ENCODE results near the gene ZNF275.

The ZNF275 gene

DNA sequence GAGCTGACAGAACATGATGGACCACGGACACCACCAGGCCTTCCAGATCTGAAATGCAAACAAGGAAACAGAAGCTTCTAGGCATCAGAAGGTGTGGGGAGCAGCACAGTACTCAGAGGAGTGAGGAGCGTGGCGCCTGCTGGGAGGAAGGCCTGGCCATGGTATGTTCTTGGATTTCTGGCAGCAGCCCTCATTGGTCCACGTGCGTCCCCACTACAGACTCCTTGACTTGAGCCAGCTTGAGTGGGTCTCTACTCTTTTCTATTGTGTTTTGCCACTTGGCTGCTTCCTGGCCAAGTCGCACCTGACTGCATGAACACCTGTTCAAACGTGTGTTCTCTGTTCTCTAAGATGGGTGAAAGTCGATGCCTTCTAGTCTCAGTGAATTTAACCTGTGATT lies 18.0 kb downstream of the ZNF275 start:
- H3K36me3 ChIP-seq: peaks cover 39% of the 10 kb centered on the region
- H3K4me2 ChIP-seq: no peak overlapping the region
- no peak overlapping the region for H3K4me3 ChIP-seq
- H3K9me3 ChIP-seq: peaks cover 32% of the 10 kb centered on the region
- TF ChIP-seq Cebpa-rat (IDR thresholded peaks at IDR 0.05): no peak
- H3K9ac ChIP-seq: no peak overlapping the region
- no peaks in the 10 kb centered on the region for H3K4me1 ChIP-seq
- peaks cover 50% of the 10 kb centered on the region for H3K27me3 ChIP-seq
- no peak overlapping the region for H3K27ac ChIP-seq
- H4K20me1 ChIP-seq: peaks cover 16% of the 10 kb centered on the region

DNA sequence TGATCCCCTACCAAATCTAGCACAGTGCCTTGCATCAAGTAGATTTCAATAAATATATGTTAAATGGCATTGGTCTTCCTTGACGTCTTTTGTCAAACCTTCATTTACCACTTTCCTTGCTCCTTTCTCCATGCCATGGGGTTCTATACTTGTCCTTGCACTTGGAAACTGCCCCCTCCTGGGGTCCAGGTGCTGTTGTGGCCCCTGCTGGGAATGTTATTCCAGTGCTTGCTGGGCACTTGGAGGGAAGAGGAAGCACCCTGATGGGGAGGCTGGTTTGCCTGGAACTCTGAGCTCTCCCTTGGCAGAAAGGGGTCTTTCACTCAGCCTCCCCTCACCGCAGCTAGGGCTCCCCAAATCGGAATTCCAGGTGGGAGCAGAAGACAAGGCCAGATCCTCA lies 18.9 kb downstream of the ZNF275 start:
- Histone ChIP-seq H3K4me2 (no peak overlapping the region), H3K4me3 (no peak overlapping the region), H3K27me3 (peaks cover 42% of the 10 kb centered on the region), H3K4me1 (no peaks in the 10 kb centered on the region), H3K9me3 (peaks cover 32% of the 10 kb centered on the region), H3K36me3 (peaks cover 31% of the 10 kb centered on the region), H3K27ac (no peak overlapping the region), H3K9ac (no peak overlapping the region), H4K20me1 (peaks cover 16% of the 10 kb centered on the region)
- TF ChIP-seq Cebpa-rat (IDR thresholded peaks at IDR 0.05): no peak

DNA sequence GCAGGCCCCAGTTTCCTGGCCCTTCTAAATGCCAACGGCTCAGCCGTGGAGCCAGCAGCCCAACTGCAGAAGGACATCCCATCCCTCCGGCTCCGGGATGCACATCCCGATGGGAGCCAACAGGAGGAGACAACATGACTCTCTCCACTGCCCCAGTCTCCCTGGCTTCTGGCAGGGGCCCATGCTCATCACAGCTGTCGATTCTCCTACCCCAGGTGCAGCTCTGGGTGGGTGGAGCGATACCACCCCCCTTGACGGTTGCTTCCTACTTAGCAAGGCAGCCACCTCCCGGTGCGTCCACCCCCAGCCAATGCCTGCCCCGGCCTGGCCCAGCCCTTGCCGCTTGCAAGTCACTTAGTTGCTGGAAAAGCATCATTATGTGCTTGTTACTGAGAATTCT lies 19.5 kb downstream of the ZNF275 start:
- Histone ChIP-seq H3K9me3 (peaks cover 38% of the 10 kb centered on the region), H3K36me3 (peaks cover 27% of the 10 kb centered on the region; the same call in 1 of the 2 replicates), H4K20me1 (peaks cover 16% of the 10 kb centered on the region), H3K4me3 (no peak overlapping the region), H3K27me3 (peaks cover 39% of the 10 kb centered on the region), H3K9ac (no peak overlapping the region), H3K4me1 (no peaks in the 10 kb centered on the region), H3K27ac (no peak overlapping the region), H3K4me2 (no peak overlapping the region)
- TF ChIP-seq Cebpa-rat (IDR thresholded peaks at IDR 0.05): no peak

DNA sequence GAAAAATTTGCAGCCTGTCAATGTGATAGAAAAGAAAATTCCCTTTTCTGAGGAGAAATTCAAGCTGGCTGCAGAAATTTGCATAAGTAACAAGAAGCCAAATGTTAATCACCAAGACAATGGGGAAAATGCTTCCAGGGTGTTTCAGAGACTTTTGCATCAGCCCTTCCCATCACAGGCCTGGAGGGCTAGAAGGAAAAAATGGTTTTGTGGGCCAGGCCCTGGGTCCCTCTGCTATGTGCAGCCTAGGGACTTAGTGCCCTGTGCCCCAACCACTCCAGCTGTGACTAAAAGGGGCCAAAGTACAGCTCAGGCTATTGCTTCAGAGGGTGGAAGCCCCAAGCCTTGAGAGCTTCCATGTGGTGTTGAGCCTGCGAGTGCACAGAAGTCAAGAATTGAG lies 23.9 kb downstream of the ZNF275 start:
- H3K4me2 ChIP-seq: no peak overlapping the region
- TF ChIP-seq Cebpa-rat (IDR thresholded peaks at IDR 0.05): no peak
- peaks cover 18% of the 10 kb centered on the region for H3K4me1 ChIP-seq
- H3K27me3 ChIP-seq: peaks cover 28% of the 10 kb centered on the region
- peaks cover 3% of the 10 kb centered on the region; the same call in 1 of the 2 replicates for H4K20me1 ChIP-seq
- no peak overlapping the region for H3K27ac ChIP-seq
- peaks cover 53% of the 10 kb centered on the region for H3K9me3 ChIP-seq
- no peak overlapping the region for H3K4me3 ChIP-seq
- H3K36me3 ChIP-seq: no peaks in the 10 kb centered on the region
- no peak overlapping the region for H3K9ac ChIP-seq

DNA sequence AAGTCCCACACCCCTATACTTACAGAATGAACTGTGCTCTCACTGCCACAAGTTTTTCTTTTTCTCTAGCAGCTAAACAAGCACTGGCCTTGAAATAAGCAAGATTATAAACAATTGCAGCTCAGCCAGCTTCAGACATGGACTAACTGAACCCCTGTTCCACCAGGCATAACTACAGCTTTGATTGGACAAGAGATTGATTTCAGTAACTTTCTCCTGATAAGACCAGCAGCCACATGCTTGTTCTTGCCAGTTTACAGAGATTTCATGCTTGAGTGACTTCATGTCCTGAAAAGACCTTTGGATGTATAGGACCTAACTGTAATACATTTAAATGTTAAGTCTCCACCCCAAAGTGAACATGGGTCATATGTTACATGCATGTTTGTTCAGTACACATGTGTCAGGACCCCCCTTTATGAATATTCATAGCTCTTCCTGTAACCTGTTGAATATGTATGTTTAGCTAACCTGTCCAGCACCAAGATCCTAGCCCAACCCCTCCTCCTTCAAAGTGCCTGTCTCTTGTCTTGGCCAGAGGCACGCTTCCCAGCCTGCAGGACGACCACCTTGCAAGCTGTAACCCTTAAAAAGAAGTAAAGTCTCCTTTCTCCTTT lies 27.9 kb downstream of the ZNF275 start:
- no peaks in the 10 kb centered on the region for H4K20me1 ChIP-seq
- H3K4me1 ChIP-seq: peaks cover 18% of the 10 kb centered on the region
- H3K27ac ChIP-seq: peak overlapping the region; percentile 66
- H3K27me3 ChIP-seq: peaks cover 36% of the 10 kb centered on the region
- H3K4me2 ChIP-seq: peak overlapping the region; percentile 61
- TF ChIP-seq Cebpa-rat (IDR thresholded peaks at IDR 0.05): no peak
- no peak overlapping the region for H3K4me3 ChIP-seq
- peaks cover 33% of the 10 kb centered on the region for H3K9me3 ChIP-seq
- no peaks in the 10 kb centered on the region for H3K36me3 ChIP-seq
- 0 out of 2 replicates have a peak overlapping the region, but pooled peaks have one; percentile 41 for H3K9ac ChIP-seq

DNA sequence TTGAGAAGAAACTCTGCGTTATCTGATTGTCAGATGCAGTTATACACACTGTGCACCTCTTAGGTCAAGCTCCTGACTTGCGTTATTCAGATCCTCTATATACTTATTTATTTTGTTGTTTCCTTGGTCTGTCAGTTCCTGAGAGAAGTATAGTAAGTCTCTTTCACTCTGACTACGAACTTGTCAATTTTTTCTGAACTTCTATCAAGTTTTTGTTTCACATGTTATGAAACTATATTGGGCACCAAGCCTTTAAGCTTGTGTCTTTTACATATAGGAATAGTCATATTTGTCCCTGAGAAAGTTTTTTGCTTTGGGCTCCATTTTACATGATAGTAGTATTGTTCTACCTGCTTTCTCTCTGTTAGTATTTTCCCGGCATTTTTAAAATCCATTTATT lies 31.7 kb downstream of the ZNF275 start:
- Histone ChIP-seq H4K20me1 (no peaks in the 10 kb centered on the region), H3K4me2 (no peak overlapping the region), H3K9ac (no peak overlapping the region), H3K4me1 (peaks cover 21% of the 10 kb centered on the region), H3K27me3 (peaks cover 43% of the 10 kb centered on the region), H3K4me3 (no peak overlapping the region), H3K9me3 (no peaks in the 10 kb centered on the region), H3K27ac (no peak overlapping the region), H3K36me3 (no peaks in the 10 kb centered on the region)
- no peak for TF ChIP-seq Cebpa-rat (IDR thresholded peaks at IDR 0.05)

DNA sequence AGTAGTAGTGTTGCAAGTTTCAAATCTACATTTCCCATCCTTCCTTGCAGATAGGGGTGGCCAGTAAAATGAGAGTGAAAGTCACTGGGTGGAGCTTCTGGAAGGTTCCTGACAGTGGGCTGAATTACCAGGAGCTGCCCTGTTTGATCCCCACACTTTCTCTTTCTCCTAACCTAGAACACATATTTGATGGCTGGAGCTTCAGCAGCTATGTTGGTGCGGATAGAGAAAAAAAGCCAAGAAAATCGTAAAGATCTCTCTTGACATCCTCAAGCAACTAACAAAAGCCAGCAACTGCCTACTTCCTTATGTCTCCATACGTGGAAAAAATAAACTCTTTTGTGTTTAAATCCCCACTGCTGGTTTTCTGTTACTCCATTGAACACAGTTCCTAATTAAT lies 32.2 kb downstream of the ZNF275 start:
- no peak overlapping the region for H3K9ac ChIP-seq
- H3K9me3 ChIP-seq: no peaks in the 10 kb centered on the region
- no peak overlapping the region for H3K4me2 ChIP-seq
- H3K27ac ChIP-seq: no peak overlapping the region
- H3K27me3 ChIP-seq: peaks cover 43% of the 10 kb centered on the region
- no peaks in the 10 kb centered on the region for H4K20me1 ChIP-seq
- peaks cover 23% of the 10 kb centered on the region for H3K4me1 ChIP-seq
- H3K4me3 ChIP-seq: no peak overlapping the region
- H3K36me3 ChIP-seq: no peaks in the 10 kb centered on the region
- TF ChIP-seq Cebpa-rat (IDR thresholded peaks at IDR 0.05): no peak

DNA sequence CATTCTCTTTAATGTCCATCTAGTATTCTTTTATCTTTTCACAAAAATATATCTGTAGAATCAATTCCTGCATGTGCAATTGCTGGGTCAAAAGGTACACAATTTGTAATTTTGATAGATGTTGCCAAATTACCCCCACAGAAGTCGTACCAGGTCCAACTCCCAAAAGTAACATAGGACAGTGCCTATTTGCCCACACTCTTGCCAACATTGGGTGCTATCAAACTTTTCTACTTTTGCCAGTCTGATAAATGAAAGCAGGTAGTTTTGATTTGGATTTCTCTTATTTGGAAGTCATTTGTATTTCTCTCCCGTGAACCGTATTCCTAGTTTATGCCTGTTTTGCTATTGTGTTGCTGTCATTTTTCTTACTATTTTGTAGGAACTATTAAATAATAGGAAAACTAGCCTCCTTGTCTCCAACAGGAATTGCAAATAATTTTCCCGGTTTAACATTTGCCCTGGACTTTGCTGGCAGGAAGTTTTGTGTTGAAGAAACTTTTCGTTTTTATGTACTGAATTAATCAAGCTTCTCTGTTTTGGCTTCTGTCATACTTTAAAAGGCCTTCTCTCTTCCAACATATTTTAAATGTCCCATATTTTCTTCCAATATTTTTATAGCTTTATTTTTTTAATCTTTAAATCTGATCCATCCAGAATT lies 33.1 kb downstream of the ZNF275 start:
- no peak overlapping the region for H3K27ac ChIP-seq
- no peaks in the 10 kb centered on the region for H3K36me3 ChIP-seq
- peaks cover 48% of the 10 kb centered on the region for H3K27me3 ChIP-seq
- TF ChIP-seq Cebpa-rat (IDR thresholded peaks at IDR 0.05): no peak
- H3K4me3 ChIP-seq: no peak overlapping the region
- H3K4me2 ChIP-seq: no peak overlapping the region
- peaks cover 18% of the 10 kb centered on the region for H3K4me1 ChIP-seq
- H3K9me3 ChIP-seq: no peaks in the 10 kb centered on the region
- H4K20me1 ChIP-seq: no peaks in the 10 kb centered on the region
- no peak overlapping the region for H3K9ac ChIP-seq

DNA sequence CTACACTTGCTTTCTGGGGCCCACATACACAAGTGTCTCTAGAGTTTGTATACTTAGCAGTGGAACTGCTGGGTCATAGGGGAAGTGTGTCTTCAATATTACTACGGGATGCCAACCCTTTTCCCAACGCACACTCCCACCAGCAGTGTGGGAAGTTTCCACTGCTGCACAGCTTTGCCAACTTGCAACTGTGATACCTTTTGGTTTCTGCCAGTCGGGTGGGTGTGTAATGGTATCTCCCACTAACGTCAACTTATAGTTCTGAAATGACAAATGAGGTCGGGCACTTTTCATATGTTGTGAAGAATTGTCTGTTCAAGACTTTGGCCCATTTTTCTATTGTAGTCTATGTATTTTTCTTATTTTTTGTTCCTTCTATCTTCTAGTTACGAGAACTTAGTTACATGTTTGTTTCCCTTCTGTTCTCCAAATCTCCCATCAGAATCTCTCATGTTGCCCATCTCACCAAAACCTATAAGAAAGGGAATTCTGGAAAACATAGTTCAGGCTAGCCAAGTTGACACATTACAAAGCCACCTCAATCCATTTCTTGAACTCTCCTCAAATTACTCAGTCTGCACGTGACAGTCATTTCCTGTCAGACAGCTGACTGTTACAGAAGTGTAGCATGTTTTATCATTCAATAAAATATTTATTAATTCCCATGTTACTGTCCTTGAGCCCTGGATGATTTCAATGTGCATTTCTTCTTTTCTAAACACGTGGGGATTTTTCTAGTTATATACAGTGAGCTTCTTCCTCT lies 36.5 kb downstream of the ZNF275 start:
- TF ChIP-seq Cebpa-rat (IDR thresholded peaks at IDR 0.05): no peak
- Histone ChIP-seq H3K4me2 (no peak overlapping the region), H3K4me1 (0 out of 2 replicates have a peak, but pooled peaks cover 10% of the 10 kb centered on the region), H3K27ac (no peak overlapping the region), H3K9ac (no peak overlapping the region), H3K36me3 (no peaks in the 10 kb centered on the region), H3K27me3 (peaks cover 67% of the 10 kb centered on the region), H4K20me1 (peaks cover 5% of the 10 kb centered on the region; the same call in 1 of the 2 replicates), H3K4me3 (no peak overlapping the region), H3K9me3 (no peaks in the 10 kb centered on the region)

DNA sequence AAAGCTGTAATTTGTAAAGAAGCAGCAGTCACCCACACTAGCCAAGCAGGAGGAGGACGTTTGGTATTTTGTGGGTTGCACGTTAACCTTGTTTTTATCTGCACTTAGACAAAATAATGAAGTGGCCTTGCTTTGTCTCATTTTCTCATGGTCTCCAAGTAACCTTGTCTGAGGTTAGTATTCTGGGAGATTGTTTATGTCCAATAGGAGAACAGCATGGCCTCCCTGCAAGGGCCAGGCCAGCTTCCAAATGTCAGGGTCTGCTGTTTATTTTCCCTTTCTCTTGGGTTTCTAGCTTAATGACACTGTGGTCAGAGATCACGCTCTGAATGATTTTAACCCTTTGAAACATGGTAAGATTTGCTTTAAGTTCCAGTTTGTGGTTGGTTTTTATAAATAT lies 37.3 kb downstream of the ZNF275 start:
- H3K36me3 ChIP-seq: no peaks in the 10 kb centered on the region
- no peak overlapping the region for H3K4me2 ChIP-seq
- H3K27ac ChIP-seq: no peak overlapping the region
- no peak overlapping the region for H3K4me3 ChIP-seq
- TF ChIP-seq Cebpa-rat (IDR thresholded peaks at IDR 0.05): no peak
- no peak overlapping the region for H3K9ac ChIP-seq
- peaks cover 70% of the 10 kb centered on the region for H3K27me3 ChIP-seq
- no peaks in the 10 kb centered on the region for H3K9me3 ChIP-seq
- peaks cover 10% of the 10 kb centered on the region; the same call in 1 of the 2 replicates for H4K20me1 ChIP-seq
- 0 out of 2 replicates have a peak, but pooled peaks cover 10% of the 10 kb centered on the region for H3K4me1 ChIP-seq

Measured in BLaER1 (cell line).